ENCODE data around the gene SELENON.

GRCh38 chr1:25802915-25803314, 2.9 kb downstream of the SELENON start:
- TF ChIP-seq CTCF (IDR thresholded peaks at IDR 0.05; ENCODE audit: poor library complexity): no peak
- no peak for TF ChIP-seq EZH2 (IDR thresholded peaks at IDR 0.05; ENCODE audit: borderline replicate concordance)

Data from hepatocyte (in vitro differentiated cells).